Measurements from ENCODE around the gene TBX3.

The TBX3 gene

DNA sequence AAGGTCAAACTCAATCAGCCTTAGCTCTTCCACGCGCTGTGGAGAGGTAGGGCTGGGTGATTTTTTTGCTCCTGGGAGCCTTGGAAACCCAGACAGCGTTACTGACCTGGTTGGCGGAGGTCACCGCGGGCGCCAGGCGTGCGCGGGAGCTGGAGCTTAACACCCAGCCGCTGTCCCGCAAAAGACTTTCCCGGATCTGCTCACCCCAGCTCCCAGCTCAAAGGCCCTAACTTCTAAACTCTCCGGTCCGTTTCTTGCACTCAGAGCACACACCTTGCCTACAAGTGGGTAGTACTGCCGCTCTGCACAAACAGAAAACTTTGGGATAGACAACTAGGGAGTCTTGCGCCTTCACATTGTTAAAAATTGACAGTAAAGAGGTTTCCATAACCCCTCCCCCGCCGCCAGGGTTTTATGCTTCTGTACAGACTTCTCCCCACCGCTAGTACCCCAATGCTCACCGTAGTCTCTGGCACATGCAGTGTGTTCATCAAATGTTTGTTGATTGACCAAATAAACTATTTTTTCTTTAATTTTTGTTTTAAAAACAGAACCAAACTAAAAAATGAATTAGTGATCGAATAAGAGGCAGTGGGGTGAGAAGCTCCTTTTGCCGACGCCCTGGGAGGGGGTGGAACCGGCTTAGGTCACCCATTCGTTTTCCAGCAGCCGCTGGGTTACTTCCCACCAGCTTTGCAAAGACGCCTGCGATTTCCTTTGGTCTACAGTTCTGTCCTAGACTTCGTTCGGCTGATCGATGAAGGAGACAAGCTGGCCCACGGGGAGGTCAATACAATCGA is 12.7 kb upstream of the TBX3 start:
- no peak for DNase-seq (ENCODE audit: low spot score)

DNA sequence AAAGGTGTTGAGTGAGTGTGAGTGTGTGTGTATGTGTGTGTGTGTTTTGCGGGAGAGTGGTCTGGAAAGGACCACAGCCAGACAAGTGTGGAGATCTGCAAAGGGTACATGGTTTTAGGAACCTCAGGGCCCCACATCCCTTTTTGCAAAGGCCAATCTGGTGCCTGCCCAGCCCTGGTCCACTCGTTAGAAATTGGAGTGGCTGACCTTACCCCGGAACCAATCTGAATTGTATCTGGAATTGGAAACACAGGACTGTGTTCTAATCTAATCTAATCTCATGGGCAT is 11.3 kb upstream of the TBX3 start:
- DNase-seq (ENCODE audit: low spot score): no peak

DNA sequence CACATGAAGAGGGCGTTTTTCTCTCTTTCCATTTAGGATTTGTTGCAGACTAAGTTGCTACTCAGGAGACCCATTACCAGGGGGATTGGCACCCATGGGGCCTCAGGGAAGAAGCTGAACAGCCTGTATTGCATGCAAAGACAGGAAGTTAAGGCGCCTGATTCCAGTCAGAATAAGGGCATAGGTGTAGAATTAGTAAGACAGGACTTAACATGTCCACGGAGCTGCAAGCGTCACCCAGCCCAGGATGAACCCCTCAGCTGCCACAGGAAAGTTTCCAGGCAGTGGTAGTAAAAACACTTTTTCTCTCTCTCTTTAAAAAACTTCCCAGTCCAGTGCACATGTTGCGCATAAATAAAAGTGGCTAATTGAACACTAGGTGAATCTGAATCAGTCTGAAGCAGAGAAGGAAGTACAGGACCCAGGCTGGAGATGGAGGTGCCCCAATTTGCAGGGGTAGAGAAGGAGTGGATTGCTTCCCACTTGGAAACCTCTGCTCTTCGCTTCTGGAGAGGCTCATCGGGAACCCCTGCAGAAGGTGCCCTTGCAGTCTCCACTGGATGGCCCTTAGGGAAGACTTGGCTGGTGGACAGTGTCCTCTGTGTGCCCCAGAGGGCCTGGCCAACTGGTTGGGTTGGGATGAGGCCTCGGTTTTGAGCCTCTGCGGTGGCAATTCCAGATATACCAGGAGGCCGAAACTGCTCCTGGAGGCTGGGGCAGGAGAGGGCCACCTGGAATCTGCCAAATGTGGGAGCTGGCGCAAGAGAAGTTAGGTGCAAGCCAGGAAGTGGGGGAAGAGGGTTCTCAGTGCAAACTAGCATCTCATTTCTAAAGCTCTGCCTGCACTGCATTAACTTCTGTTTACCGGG is 10.7 kb upstream of the TBX3 start:
- DNase-seq (ENCODE audit: low spot score): no peak

DNA sequence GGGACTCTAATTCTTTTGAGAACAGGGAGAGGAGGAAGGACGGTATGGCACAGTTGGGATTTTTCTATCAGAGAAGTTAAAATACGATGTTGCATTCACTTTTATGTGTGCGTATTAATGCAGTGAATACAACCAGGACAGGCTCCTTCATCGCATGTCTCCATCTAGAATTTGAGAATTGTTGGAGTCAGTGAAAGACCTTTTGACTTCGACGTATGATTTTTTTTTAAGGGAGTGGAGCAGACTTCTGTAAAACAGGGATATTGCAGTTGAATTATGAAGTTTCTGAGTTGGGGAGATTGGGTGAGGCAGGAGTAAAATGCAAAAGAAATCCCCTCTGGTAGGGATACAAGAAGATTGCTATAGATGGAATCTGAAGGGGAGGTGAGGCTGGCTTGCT is 9.6 kb upstream of the TBX3 start:
- DNase-seq (ENCODE audit: low spot score): no peak

DNA sequence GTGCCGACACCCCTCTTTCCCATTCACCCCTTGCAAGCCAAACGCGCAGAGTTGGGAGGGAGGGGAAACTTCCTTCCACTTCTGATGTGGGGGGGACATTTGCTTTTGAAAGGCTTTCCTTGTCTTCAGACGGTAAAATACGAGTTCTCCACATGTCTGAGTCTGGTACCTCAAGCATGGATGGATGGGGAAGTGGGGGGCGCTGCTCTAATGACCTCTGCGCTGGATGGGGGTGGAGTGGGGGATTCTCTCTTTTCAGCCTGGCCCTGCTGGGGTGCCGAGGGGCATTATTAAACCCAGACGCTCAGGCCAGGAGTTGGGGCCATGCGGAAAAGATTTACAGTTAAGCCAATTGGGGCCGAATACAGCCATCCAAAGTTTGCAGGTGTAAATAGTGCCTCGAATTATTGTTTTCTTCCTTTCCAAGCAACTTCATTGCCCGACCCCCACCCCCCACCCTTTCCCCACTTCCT is 9.1 kb upstream of the TBX3 start:
- no peak for DNase-seq (ENCODE audit: low spot score)

DNA sequence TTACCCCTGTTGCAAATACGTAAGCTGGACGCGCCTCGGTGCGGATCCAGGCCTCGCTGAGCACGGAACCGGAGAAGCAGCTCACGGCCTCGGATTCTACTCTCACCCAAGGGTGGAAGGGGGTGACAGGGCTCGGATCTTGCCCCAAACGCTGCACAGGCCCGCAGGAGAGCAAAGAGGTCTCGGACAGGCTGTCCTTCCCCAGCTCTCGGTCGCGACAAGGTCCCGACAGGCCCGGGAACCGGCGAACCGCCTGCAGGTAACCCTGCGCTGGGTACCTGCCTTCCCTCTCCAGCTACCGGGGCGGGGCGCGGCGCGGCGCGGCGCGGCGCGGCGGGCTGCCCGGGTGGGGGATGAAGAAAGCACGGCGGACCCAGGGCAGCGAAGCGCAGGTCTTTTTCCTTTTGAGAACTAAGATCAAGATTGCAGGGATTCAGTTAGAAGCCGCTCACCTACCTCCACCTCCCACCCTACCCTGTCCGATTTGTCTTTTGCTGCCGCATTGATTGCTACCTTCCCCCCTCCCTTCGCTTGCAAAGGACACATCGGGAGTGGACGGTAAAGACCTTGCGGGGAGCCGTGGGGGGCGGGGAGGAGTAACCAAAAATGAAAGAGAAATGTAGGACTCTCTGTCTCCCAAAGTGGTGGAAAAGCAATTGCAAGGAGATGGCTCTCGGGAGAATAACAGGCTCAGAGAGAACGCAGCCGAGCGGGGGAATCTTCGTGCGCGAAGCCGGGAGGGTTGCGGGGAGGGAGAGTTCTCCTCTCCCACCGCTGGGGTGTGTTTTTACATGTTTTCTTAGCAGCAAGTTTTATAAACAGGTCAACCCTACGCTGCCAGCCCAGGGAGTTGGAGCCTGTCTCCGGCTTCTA is 8.4 kb upstream of the TBX3 start:
- DNase-seq (ENCODE audit: low spot score): peak; percentile 16

DNA sequence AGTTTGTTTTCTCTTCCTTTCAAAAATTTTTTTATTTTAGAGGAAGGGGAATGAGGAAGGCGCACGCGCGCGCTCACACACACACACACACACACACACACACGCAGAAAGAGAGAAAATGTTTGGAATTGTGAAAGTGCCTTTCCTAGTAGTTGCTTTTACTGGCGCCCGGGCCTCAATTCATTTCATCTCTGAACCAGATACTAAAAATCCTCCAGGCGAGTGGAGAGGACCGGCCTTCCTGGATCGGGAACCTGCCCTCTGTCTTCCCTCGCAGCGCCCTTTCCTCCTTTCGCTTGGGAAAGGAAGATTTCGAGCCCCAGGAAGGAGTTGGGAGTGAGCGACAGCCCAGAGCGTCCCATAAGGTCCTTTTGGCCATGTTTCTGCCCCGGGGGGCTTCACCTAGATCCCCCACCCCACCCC is 7.8 kb upstream of the TBX3 start:
- no peak for DNase-seq (ENCODE audit: low spot score)

DNA sequence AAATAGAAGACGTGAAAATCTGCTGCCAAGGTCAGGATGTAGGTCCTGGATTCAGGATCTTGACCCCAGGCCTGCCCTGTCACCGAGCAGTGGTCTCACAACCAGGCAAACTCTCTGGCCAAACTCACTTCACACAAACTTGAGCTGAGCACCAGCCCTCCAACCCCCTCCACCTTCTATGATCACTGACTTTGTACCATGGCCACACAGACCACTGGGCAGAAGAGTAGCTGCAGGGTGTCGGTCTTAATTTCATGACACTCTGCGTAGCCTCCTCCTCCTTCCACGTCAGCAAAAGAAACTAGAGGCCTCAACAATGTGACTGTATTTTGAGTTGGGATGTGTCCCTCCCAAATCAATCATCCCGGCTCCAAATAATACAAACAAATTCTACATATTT is 7.2 kb upstream of the TBX3 start:
- no peak for DNase-seq (ENCODE audit: low spot score)

DNA sequence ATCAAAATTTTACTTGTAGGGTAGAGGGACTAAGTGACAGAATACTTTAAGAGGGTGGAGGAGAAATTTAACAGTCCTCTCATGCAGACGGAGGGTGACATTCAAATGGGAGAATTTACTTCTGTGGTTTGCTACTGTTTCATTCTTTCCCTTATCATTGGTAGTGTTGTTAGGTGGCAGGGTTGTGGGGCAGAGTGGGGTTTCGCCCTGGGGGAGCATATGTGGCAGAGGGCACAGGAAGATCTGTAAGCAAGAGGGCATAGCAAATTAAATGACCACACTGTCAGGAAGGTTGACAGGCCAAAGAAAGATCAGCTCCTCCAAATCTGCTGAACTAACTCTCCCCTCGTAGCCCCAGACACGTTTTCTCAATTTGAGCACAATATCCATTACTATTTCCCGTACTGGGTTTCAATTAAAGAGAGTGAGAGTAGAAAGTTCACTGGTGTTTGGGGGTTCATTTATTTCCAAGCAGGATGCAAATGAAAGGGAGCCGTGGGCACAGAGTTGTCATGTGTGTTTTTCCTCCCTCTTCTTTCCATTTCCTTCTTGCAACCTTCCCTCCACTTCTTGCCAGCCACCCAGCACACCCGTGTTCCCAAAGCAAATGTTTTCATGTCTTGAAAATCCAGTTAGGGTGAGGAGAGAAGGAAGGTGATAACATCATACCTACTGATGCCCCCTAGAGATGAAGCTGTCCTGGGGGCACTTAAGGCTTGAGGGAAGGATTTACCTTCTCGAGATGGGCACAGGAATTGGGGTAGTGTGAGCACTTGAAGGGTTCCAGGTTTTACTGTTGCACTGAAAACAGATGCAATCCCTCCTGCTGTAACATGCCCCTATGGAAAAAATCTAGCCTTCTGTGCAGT is 6.5 kb upstream of the TBX3 start:
- no peak for DNase-seq (ENCODE audit: low spot score)

DNA sequence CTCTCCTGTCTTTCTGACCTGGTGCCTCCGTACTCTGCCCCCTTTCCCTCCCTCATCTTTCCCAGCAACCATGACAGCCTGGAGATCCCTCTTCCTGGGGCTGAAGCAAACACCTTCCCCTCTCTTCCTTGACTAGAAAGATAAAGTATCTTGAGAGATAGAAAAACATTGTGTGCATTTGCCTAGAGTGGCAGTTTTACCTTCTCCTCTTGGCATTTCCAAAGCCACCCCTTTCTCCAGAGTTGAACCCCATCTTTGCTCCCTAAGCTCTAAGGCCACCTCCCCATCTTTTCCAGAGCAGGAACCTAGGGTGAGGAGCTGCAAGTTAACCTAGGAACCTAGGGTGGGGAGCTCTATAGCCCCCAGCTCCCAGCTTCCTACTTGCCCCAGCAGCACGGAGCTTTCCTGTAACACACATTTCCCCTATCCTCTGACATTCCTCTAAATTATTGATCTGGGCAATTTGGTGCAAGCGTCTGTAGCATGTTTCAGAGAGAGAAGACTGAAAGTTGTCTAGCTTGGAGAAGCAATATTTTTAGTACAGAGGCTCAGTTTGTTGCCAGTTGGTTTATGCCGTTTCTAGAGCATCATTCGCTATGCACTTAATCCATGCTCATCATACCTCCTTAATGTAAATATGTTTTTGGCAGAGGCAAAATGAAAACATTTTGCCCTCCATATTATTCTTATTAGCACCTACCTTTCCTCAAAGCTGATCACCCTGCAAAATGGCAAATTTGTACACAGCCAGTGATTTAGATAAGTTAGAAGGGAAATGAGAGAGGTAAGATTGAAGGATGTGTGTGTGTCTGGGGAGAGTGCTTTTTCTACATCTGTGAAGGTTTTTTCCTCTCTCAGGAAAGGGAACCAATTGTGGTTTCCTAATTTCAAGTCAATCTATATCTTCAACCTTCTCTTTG is 5.4 kb upstream of the TBX3 start:
- no peak for DNase-seq (ENCODE audit: low spot score)

DNA sequence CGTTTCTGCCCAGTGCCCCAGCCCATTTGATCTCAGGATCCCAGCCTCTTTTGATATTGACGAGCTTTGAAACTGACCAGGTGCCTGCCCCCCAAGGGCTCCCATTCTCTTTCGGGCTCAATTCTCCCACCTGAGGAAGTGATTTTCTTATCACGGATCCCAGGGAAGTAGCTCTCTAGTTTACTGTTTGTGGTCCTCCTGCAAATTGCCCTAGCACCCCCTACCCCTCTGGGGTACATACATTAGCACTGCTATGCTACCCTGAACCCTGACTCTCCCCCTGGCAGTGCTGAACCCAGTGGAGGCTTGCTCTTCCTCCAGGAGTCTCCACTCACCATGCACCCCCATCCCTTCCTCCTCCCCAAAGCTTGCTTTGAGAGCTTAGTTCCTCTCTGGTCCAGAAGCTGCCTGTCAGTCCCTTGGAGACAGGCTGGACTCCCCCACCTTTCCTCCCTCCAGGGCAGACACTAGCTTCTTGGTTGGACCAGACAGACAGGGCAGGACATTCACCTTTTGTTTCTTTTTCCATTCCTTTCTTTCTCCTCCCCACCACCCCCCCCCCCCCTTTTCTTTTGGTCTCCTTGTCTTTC is 4.4 kb upstream of the TBX3 start:
- DNase-seq (ENCODE audit: low spot score): no peak

DNA sequence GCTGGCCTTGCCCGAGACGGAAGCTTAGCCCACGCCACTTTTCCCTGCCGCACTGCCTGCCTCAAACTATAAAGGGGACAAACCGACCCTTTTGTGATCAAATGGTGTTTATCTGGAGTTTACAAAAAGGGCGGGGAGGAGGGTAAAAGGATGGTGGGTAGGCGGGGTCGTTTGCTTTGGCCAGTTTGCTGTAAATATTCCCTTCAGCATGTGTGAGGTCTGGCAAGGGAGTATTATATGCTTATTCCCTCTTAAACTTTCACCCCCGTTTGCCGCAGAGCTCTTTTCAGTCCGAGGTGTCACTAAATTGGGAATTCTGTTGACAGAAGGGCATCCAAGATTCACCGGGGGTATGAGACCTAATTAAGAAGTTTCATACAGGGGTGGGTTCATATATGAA is 3.8 kb upstream of the TBX3 start:
- DNase-seq (ENCODE audit: low spot score): no peak

DNA sequence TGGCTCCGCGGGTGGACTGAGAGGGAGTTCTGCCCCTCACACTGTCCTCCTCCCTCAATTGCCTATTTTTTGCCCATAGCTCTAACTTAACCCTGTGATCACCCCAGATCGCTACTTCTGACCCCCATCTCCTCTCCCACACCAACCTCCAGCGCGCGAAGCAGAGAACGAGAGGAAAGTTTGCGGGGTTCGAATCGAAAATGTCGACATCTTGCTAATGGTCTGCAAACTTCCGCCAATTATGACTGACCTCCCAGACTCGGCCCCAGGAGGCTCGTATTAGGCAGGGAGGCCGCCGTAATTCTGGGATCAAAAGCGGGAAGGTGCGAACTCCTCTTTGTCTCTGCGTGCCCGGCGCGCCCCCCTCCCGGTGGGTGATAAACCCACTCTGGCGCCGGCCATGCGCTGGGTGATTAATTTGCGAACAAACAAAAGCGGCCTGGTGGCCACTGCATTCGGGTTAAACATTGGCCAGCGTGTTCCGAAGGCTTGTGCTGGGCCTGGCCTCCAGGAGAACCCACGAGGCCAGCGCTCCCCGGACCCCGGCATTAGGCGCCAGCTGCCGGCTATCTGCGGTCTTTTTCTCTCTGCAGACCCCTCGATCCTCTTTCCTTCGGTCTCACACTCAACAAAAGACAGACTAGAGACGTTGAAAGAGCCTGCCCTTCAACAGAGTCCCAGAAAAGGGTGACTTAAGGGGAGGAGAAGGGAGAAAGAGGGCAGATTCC is 3.0 kb upstream of the TBX3 start:
- DNase-seq (ENCODE audit: low spot score): no peak

DNA sequence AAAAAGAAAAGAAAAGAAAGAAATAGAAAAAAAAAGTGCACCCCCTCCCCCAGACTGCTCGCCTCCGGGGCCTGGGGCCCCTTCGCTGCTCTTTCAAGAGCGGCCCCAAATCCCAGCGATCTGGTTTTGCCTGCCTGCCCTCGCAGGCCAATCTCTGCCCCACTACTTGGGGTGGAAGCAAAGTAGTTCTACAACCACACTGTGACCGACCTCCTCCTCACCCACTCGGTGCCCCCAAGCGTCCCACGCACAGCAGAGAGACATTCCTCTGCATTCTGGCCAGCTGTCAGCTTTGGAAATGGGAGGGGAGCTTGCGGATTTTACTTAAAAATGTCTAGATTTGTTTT is 2.4 kb upstream of the TBX3 start:
- DNase-seq (ENCODE audit: low spot score): no peak

DNA sequence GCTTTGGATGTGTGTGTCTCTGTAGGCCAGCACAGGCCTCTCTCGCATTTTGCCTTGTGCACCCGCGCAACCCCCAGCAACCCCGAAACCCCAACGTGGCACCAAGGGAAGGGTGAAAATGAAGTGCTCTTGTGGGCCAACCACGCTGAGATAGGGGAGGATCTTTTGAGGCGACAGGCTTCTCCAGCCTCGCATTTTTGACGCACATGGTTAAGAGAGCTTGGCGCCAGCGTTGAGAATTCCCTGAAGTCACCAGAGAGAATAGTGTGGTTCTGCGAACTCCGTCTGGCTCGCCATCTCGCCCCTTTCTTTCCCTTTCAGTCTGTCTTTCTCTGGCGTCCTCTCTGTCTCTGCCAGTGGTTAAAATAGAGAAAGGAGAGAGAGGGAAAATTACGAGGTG is 1.9 kb upstream of the TBX3 start:
- DNase-seq (ENCODE audit: low spot score): no peak

DNA sequence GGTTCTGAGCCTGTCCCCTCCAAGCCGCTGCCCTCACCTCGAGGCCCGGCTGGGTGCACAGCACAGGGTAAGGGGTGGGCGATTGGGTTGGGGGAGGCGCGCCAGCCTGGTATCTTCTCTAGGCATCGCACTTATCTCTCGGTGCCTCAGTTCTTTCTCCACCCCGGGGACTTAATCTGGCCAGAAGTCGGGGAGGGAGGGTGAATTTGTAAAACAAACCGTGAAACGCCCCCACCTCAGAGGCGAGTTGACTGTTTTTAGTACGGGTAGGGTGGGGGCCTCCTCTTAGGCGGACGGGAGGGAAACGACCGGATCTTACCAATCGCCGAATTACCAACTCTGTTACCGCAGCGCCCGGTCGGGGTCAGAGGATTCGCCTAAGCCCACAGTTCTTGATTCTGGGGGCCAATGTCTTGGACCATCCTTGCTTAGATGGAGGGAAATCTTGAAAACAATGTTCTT is 1.4 kb upstream of the TBX3 start:
- DNase-seq (ENCODE audit: low spot score): no peak

DNA sequence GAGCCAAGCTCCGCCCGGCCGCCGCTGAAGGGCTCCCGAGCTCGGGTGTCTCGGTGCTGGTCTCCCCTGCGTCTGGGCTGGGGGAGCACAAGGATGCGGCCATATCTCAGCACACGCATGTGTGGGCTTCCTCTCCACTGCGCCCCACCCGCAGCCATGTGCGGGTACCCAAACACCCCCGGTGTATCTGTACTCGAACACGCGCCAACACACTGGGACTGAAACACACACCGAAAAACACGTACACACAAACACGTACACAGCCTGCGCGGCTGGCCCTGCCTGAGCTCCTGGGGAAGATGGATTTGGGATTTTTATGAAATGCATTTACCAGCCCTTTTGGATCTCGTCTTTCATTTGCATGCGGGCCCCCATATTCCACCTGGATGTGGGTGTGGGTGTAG is 897 bp upstream of the TBX3 start:
- peak; percentile 27 for DNase-seq (ENCODE audit: low spot score)

DNA sequence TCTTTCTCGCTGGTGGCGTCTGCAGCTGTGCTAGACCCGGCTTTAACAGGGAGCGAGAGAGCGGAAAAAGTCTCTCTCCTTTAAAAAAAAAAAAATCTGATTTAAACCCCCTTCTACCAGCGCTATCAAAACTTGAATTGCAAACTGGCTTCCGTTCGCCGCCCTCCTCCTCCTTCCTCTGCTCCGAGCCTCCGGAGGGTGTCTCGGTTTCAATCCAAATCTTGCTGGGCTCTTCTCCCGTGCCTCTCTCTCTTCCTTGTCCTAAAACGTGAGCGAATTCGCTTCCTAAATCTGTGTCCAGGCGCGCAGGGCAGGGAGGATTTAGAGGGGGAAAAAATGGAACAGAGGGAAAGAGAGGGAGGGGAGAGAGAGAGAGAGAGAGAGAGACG is 272 bp downstream of the TBX3 start:
- DNase-seq (ENCODE audit: low spot score): peak; percentile 16

Data from LoVo (cell line).